HCT116 (cell line): ENCODE data around the gene LTBP1. TPM values are rescaled to one million over a fixed set of nuclear protein-coding genes. Genes with fewer than 3 reads are reported as not detected.

Experiments used
- ATAC-seq: fragments of 200-7000 bp; cut with Tn5 transposase; 2 replicates; pipeline ENCODE4 v1.9.1; 2020; ENCODE audit warnings: mild to moderate bottlenecking, moderate library complexity
- BruUV-seq: library from RNA; stranded (reverse); fragments of 400-500 nt; replicated peaks from 2 replicates; lab custom pipeline; 2021; lab: Mats Ljungman, UMichigan
- CTCF ChIA-PET: fragments of 300-600 bp; sonication (Branson Sonifier 250); formaldehyde crosslinking; loops from one replicate; lab custom pipeline; 2021; ENCODE audit warnings: antibody characterized with exemption; lab: Charles Lee
- POLR2A ChIA-PET: fragments of 300-600, 350-600 bp; sonication (Branson Sonifier 250); formaldehyde crosslinking; loops from one replicate; lab custom pipeline; 2021; ENCODE audit warnings: antibody characterized with exemption; lab: Charles Lee
- RAD21 ChIA-PET, 2 experiments: fragments of 300-600 bp; sonication (Branson Sonifier 250); formaldehyde crosslinking; loops; one replicate each; lab custom pipeline; 2023; ENCODE audit warnings: low total read pairs in 2 of 2; ENCODE audit not compliant: uncharacterized antibody in 2 of 2, unreplicated experiment in 2 of 2, low non-redundant PET in 1 of 2; lab: Charles Lee
- DNase-seq: peaks from one replicate; pipeline ENCODE4 v3.0.0-alpha.2; 2010; ENCODE audit warnings: low read depth, low spot score
- H2AFZ ChIP-seq: fragments of 200-600 bp; shearing (Covaris generic), sonication (generic); 2 replicates; pipeline ENCODE4 v1.6.1; 2017; ENCODE audit warnings: low read depth, mixed run types, mixed read lengths, antibody characterized with exemption, low read length; ENCODE audit not compliant: poor library complexity, severe bottlenecking
- H3K27ac ChIP-seq: 2 replicates; pipeline ENCODE4 v1.5.1; 2012; ENCODE audit warnings: low read depth, low read length
- H3K27me3 ChIP-seq: fragments of 200-600 bp; sonication (generic); 2 replicates; pipeline ENCODE4 v1.6.1; 2016; ENCODE audit warnings: mixed run types, low read length, mixed read lengths; ENCODE audit not compliant: insufficient read depth
- H3K36me3 ChIP-seq, 2 experiments: fragments of 200-500 bp in 1 of 2; fragments of 200-600 bp in 1 of 2; sonication (Bioruptor generic) in 1 of 2; sonication (generic) in 1 of 2; 2 replicates each; pipeline versions ENCODE4 v1.5.1 to v1.6.1; 2014 to 2016; ENCODE audit warnings: low read length in 2 of 2, inconsistent platforms in 1 of 2, mixed read lengths in 1 of 2, mixed run types in 1 of 2; ENCODE audit not compliant: insufficient read depth in 2 of 2, control insufficient read depth in 1 of 2
- H3K4me1 ChIP-seq, 2 experiments: fragments of 200-600 bp in 1 of 2; sonication (generic) in 1 of 2; 2 replicates each; pipeline versions ENCODE4 v1.5.1 to v1.6.1; 2012 to 2017; ENCODE audit warnings: low read length in 2 of 2, inconsistent platforms in 1 of 2, mild to moderate bottlenecking in 1 of 2, mixed read lengths in 1 of 2, mixed run types in 1 of 2, moderate library complexity in 1 of 2; ENCODE audit not compliant: insufficient read depth in 2 of 2, control insufficient read depth in 1 of 2
- H3K4me2 ChIP-seq: fragments of 200-600 bp; sonication (generic); 2 replicates; pipeline ENCODE4 v1.6.1; 2017; ENCODE audit warnings: mixed run types, low read length, mixed read lengths
- H3K4me3 ChIP-seq, 2 experiments: fragments of 200-600 bp in 1 of 2; sonication (generic) in 1 of 2; replicated peaks in 1 of 2; 2 replicates each; pipeline ENCODE4 v1.5.1; 2011 to 2016; ENCODE audit warnings: low read length in 2 of 2, control low read depth in 1 of 2, low read depth in 1 of 2, mild to moderate bottlenecking in 1 of 2, mixed read lengths in 1 of 2, mixed run types in 1 of 2
- H3K79me2 ChIP-seq: fragments of 200-600 bp; sonication (generic); 2 replicates; pipeline ENCODE4 v1.6.1; 2017; ENCODE audit warnings: mild to moderate bottlenecking, mixed run types, low read length, moderate library complexity, mixed read lengths; ENCODE audit not compliant: insufficient read depth
- H3K9ac ChIP-seq: fragments of 200-600 bp; sonication (generic); 2 replicates; pipeline ENCODE4 v1.6.1; 2016; ENCODE audit warnings: low read length, mixed read lengths
- H3K9me2 ChIP-seq: fragments of 200-600 bp; sonication (generic), shearing (Covaris generic); 2 replicates; pipeline ENCODE4 v1.6.1; 2017; ENCODE audit warnings: mixed run types, mild to moderate bottlenecking, moderate library complexity; ENCODE audit not compliant: insufficient read depth
- H3K9me3 ChIP-seq, 2 experiments: fragments of 200-500 bp in 1 of 2; fragments of 200-600 bp in 1 of 2; sonication (Bioruptor generic) in 1 of 2; sonication (generic) in 1 of 2; 2 replicates each; pipeline ENCODE4 v1.6.1; 2014 to 2017; ENCODE audit warnings: low read length in 2 of 2, mixed read lengths in 2 of 2, inconsistent platforms in 1 of 2, low read depth in 1 of 2, mild to moderate bottlenecking in 1 of 2, mixed run types in 1 of 2, moderate library complexity in 1 of 2; ENCODE audit not compliant: control insufficient read depth in 1 of 2, insufficient read depth in 1 of 2
- H4K20me1 ChIP-seq: fragments of 200-600 bp; sonication (generic), shearing (Covaris generic); 2 replicates; pipeline ENCODE4 v1.6.1; 2017; ENCODE audit warnings: mixed run types, mild to moderate bottlenecking, moderate library complexity; ENCODE audit not compliant: insufficient read depth
- CBX3 ChIP-seq: IDR thresholded peaks from 2 replicates; pipeline ENCODE4 v1.6.1; 2012; ENCODE audit warnings: low read depth
- CEBPB ChIP-seq: IDR thresholded peaks from 2 replicates; pipeline ENCODE4 v1.6.1; 2012; ENCODE audit warnings: low read depth
- ELF1 ChIP-seq: IDR thresholded peaks from 2 replicates; pipeline ENCODE4 v1.6.1; 2012; ENCODE audit warnings: low read depth, borderline replicate concordance
- FOSL1 ChIP-seq: IDR thresholded peaks from 2 replicates; pipeline ENCODE4 v1.6.1; 2012; ENCODE audit warnings: low read depth
- JUND ChIP-seq: IDR thresholded peaks from 2 replicates; pipeline ENCODE4 v1.6.1; 2012
- POLR2A ChIP-seq: IDR thresholded peaks from 2 replicates; pipeline ENCODE4 v1.7.0; 2011; ENCODE audit warnings: borderline replicate concordance; ENCODE audit not compliant: insufficient read depth, insufficient read length; ENCODE audit errors: extremely low read depth
- POLR2AphosphoS5 ChIP-seq: IDR thresholded peaks from 2 replicates; pipeline ENCODE4 v1.6.1; 2011; ENCODE audit warnings: mild to moderate bottlenecking, low read depth, low read length, moderate library complexity
- RAD21 ChIP-seq: IDR thresholded peaks from 2 replicates; pipeline ENCODE4 v1.6.1; 2012; ENCODE audit warnings: low read depth, mild to moderate bottlenecking
- SRF ChIP-seq: IDR thresholded peaks from 2 replicates; pipeline ENCODE4 v1.6.1; 2012; ENCODE audit warnings: low read depth
- YY1 ChIP-seq: IDR thresholded peaks from 2 replicates; pipeline ENCODE4 v1.6.1; 2011; ENCODE audit warnings: low read length, low read depth, moderate library complexity, mild to moderate bottlenecking; ENCODE audit not compliant: insufficient replicate concordance; ENCODE audit errors: extremely low read depth
- ZFX ChIP-seq: fragments of 450-650 bp; IDR thresholded peaks from 2 replicates; pipeline ENCODE4 v1.6.1; 2017
- intact Hi-C: fragments of 100-400 bp; cut with micrococcal nuclease; formaldehyde crosslinking; loops from 2 replicates; pipeline ENCODE4 v1.10.0; 2022
- total RNA-seq: library from RNA; stranded (reverse); gene quantifications from one replicate; pipeline ENCODE4 v1.2.1, GENCODE V29; 2021; ENCODE audit not compliant: unreplicated experiment
- TF ChIP-seq, protein P1 (sequence below): IDR thresholded peaks from 2 replicates; pipeline ENCODE4 v1.6.1; 2012; ENCODE audit warnings: low read depth
- TF ChIP-seq, protein P2 (sequence below): IDR thresholded peaks from 2 replicates; pipeline ENCODE4 v1.6.1; 2012

The LTBP1 gene
- total RNA-seq, 1 experiment from 2014 or later: 5.1 TPM

DNA sequence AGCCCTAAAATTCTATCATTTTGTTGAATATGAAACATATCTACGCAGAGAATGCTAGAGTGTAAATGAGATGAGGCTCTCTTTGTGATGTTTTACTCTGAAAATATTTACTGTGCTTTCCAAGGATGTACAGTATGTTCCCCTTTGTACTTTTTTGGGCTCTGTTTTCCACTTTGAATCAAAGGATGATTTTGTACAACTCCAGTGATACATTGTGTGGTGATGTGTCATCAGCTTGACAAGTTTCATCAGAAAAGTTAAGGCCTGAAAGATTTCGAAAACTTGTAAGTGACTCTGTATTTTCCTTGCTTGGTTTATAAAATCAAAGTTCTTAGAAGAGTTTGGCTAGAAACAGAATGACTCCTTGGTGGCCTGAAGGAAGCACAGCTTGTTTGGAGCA is 206.3 kb downstream of the LTBP1 start:
- Histone ChIP-seq H3K4me3 (no peak overlapping the region), H3K9me2 (no peaks in the 10 kb centered on the region), H3K79me2 (no peaks in the 10 kb centered on the region), H3K9ac (no peak overlapping the region), H3K4me1 (no peaks in the 10 kb centered on the region), H2AFZ (no peak overlapping the region), H4K20me1 (no peaks in the 10 kb centered on the region), H3K36me3 (no peaks in the 10 kb centered on the region), H3K4me2 (no peak overlapping the region), H3K27ac (no peak overlapping the region), H3K27me3 (no peaks in the 10 kb centered on the region), H3K9me3 (no peaks in the 10 kb centered on the region)
- TF ChIP-seq SRF (no peak), POLR2AphosphoS5 (no peak), JUND (no peak), CBX3 (no peak), CEBPB (no peak), ZFX (no peak), RAD21 (no peak), YY1 (no peak), FOSL1 (no peak), ELF1 (no peak), POLR2A (no peak)
- TF ChIP-seq, protein P1, sequence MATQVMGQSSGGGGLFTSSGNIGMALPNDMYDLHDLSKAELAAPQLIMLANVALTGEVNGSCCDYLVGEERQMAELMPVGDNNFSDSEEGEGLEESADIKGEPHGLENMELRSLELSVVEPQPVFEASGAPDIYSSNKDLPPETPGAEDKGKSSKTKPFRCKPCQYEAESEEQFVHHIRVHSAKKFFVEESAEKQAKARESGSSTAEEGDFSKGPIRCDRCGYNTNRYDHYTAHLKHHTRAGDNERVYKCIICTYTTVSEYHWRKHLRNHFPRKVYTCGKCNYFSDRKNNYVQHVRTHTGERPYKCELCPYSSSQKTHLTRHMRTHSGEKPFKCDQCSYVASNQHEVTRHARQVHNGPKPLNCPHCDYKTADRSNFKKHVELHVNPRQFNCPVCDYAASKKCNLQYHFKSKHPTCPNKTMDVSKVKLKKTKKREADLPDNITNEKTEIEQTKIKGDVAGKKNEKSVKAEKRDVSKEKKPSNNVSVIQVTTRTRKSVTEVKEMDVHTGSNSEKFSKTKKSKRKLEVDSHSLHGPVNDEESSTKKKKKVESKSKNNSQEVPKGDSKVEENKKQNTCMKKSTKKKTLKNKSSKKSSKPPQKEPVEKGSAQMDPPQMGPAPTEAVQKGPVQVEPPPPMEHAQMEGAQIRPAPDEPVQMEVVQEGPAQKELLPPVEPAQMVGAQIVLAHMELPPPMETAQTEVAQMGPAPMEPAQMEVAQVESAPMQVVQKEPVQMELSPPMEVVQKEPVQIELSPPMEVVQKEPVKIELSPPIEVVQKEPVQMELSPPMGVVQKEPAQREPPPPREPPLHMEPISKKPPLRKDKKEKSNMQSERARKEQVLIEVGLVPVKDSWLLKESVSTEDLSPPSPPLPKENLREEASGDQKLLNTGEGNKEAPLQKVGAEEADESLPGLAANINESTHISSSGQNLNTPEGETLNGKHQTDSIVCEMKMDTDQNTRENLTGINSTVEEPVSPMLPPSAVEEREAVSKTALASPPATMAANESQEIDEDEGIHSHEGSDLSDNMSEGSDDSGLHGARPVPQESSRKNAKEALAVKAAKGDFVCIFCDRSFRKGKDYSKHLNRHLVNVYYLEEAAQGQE: no peak
- TF ChIP-seq, protein P2, sequence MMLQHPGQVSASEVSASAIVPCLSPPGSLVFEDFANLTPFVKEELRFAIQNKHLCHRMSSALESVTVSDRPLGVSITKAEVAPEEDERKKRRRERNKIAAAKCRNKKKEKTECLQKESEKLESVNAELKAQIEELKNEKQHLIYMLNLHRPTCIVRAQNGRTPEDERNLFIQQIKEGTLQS: no peak
- BruUV-seq: no TSS peak
- ChIA-PET RAD21 (no interaction called here), CTCF (no interaction called here), POLR2A (no interaction called here)
- DNase-seq (no peak), ATAC-seq (no peak)
- intact Hi-C loops: no loop called here
